ENCODE measurements around the gene HNMT. TPM values are rescaled to one million over a fixed set of nuclear protein-coding genes. Genes with fewer than 3 reads are reported as not detected.

HNMT gene
- total RNA-seq, 1 experiment from 2014 or later: 56.5 TPM

GRCh38 chr2:137930146-137930545 is 34.1 kb upstream of the HNMT start:
- Mint-ChIP-seq H3K4me3 (ENCODE audit: low read depth, unreplicated experiment) (no peak overlapping the region), H3K9me3 (ENCODE audit: low read depth, unreplicated experiment) (peaks cover 5% of the 10 kb centered on the region), H3K4me1 (ENCODE audit: low read depth, unreplicated experiment) (peaks cover 12% of the 10 kb centered on the region), H3K27ac (ENCODE audit: unreplicated experiment) (no peak overlapping the region), H3K27me3 (ENCODE audit: unreplicated experiment) (no peaks in the 10 kb centered on the region), H3K36me3 (ENCODE audit: insufficient read depth, unreplicated experiment) (no peaks in the 10 kb centered on the region)
- CTCF ChIA-PET: no interaction called here
- no peak for TF ChIP-seq CTCF (IDR thresholded peaks at IDR 0.05; ENCODE audit: unreplicated experiment)
- BruUV-seq (replicated peaks): no TSS peak
- intact Hi-C loops (cut with micrococcal nuclease; ENCODE audit: unreplicated experiment): no loop called here
- no peak for DNase-seq

- no peak for TF ChIP-seq CTCF (IDR thresholded peaks at IDR 0.05; ENCODE audit: unreplicated experiment)
- intact Hi-C loops (cut with micrococcal nuclease; ENCODE audit: unreplicated experiment): no loop called here
- BruUV-seq (replicated peaks): no TSS peak
- CTCF ChIA-PET: interaction anchor here (0.6 to 0.8 kb wide), 3 partner anchors 22 to 78 kb away, joined by 3 to 7 read pairs (median 6); partner anchors contain the start of gene HNMT
- peaks cover 7% of the 10 kb centered on the region for H3K9me3 Mint-ChIP-seq (ENCODE audit: low read depth, unreplicated experiment)
- no peak overlapping the region for H3K27ac Mint-ChIP-seq (ENCODE audit: unreplicated experiment)
- no peaks in the 10 kb centered on the region for H3K36me3 Mint-ChIP-seq (ENCODE audit: insufficient read depth, unreplicated experiment)
- H3K4me1 Mint-ChIP-seq (ENCODE audit: low read depth, unreplicated experiment): peaks cover 15% of the 10 kb centered on the region
- H3K27me3 Mint-ChIP-seq (ENCODE audit: unreplicated experiment): no peaks in the 10 kb centered on the region
- no peak overlapping the region for H3K4me3 Mint-ChIP-seq (ENCODE audit: low read depth, unreplicated experiment)
- no peak for DNase-seq
These were observed 28.7 kb upstream of the HNMT start for GRCh38 chr2:137935591-137935990.

- CTCF ChIA-PET: no interaction called here
- no peak for DNase-seq
These were observed 27.0 kb upstream of the HNMT start for GRCh38 chr2:137937246-137937645.

GRCh38 chr2:137937778-137938177 is 26.5 kb upstream of the HNMT start:
- no peaks in the 10 kb centered on the region for H3K36me3 Mint-ChIP-seq (ENCODE audit: insufficient read depth, unreplicated experiment)
- no peak overlapping the region for H3K27ac Mint-ChIP-seq (ENCODE audit: unreplicated experiment)
- CTCF ChIA-PET: no interaction called here
- DNase-seq: no peak
- TF ChIP-seq CTCF (IDR thresholded peaks at IDR 0.05; ENCODE audit: unreplicated experiment): no peak
- no TSS peak for BruUV-seq (replicated peaks)
- intact Hi-C loops (cut with micrococcal nuclease; ENCODE audit: unreplicated experiment): no loop called here
- H3K4me1 Mint-ChIP-seq (ENCODE audit: low read depth, unreplicated experiment): peaks cover 31% of the 10 kb centered on the region
- peaks cover 5% of the 10 kb centered on the region for H3K9me3 Mint-ChIP-seq (ENCODE audit: low read depth, unreplicated experiment)
- H3K4me3 Mint-ChIP-seq (ENCODE audit: low read depth, unreplicated experiment): no peak overlapping the region
- H3K27me3 Mint-ChIP-seq (ENCODE audit: unreplicated experiment): no peaks in the 10 kb centered on the region

More at GRCh38 chr2:137937246-137937645, 27.0 kb upstream of the HNMT start:
- Mint-ChIP-seq H3K36me3 (ENCODE audit: insufficient read depth, unreplicated experiment) (no peaks in the 10 kb centered on the region), H3K4me3 (ENCODE audit: low read depth, unreplicated experiment) (no peak overlapping the region), H3K9me3 (ENCODE audit: low read depth, unreplicated experiment) (peaks cover 5% of the 10 kb centered on the region), H3K4me1 (ENCODE audit: low read depth, unreplicated experiment) (peaks cover 25% of the 10 kb centered on the region), H3K27me3 (ENCODE audit: unreplicated experiment) (no peaks in the 10 kb centered on the region), H3K27ac (ENCODE audit: unreplicated experiment) (no peak overlapping the region)
- no TSS peak for BruUV-seq (replicated peaks)
- no peak for TF ChIP-seq CTCF (IDR thresholded peaks at IDR 0.05; ENCODE audit: unreplicated experiment)
- intact Hi-C loops (cut with micrococcal nuclease; ENCODE audit: unreplicated experiment): no loop called here

Measured in Calu3 (cell line).